ENCODE results near the gene SUPT20H. TPM values are rescaled to one million over a fixed set of nuclear protein-coding genes. Genes with fewer than 3 reads are reported as not detected.

SUPT20H gene
- total and polyA plus RNA-seq, 2 of the 4 experiments (the other 2 are of a cell fraction), result 46.6 to 55.1 TPM

- Histone ChIP-seq H3K9me3 (ENCODE audit: control insufficient read depth, insufficient read depth, low read length) (no peaks in the 10 kb centered on the region), H3K4me1 (ENCODE audit: control insufficient read depth, insufficient read depth, low read length) (no peaks in the 10 kb centered on the region), H3K9me1 (ENCODE audit: insufficient read depth, low read length) (no peaks in the 10 kb centered on the region; the same call in 1 of the 2 replicates), H3K56ac (ENCODE audit: extremely low read depth, insufficient read depth, low read length) (no peak overlapping the region), H3K14ac (replicated peaks; ENCODE audit: low read depth, low read length) (no peak overlapping the region), H4K20me1 (ENCODE audit: insufficient read depth, low read length) (no peaks in the 10 kb centered on the region), H3K9ac (ENCODE audit: low read depth, low read length) (no peak overlapping the region), H2AFZ (replicated peaks; ENCODE audit: low read length, poor library complexity) (no peak overlapping the region), H4K8ac (ENCODE audit: low read depth in 2 of 2, low read length in 2 of 2) (no peak overlapping the region), H4K5ac (ENCODE audit: low read depth, low read length) (no peak overlapping the region), H3K36me3 (ENCODE audit: control insufficient read depth, insufficient read depth, low read length) (peaks cover 52% of the 10 kb centered on the region), H2AK9ac (replicated peaks; ENCODE audit: low read depth, low read length, poor library complexity) (no peak overlapping the region), H2BK15ac (ENCODE audit: low read depth, low read length) (no peak overlapping the region), H4K91ac (ENCODE audit: insufficient read depth, low read depth, low read length) (no peak overlapping the region), H2BK120ac (ENCODE audit: low read depth, low read length) (no peak overlapping the region), H3K27ac (ENCODE audit: insufficient read depth, low read length) (no peak overlapping the region), H2BK20ac (ENCODE audit: low read depth, low read length) (no peak overlapping the region), H3K4ac (ENCODE audit: low read depth, low read length) (no peak overlapping the region), H3K23ac (ENCODE audit: low read depth, low read length) (no peak overlapping the region), H2AK5ac (ENCODE audit: low read depth, low read length) (no peak overlapping the region), H3K27me3 (ENCODE audit: control insufficient read depth, insufficient read depth, low read length) (no peaks in the 10 kb centered on the region), H3K4me2 (ENCODE audit: low read depth, low read length) (no peak overlapping the region), H3K18ac (ENCODE audit: low read depth, low read length) (no peak overlapping the region), H3K4me3 (ENCODE audit: insufficient read depth, low read depth, low read length) (no peak overlapping the region), H2BK5ac (ENCODE audit: low read depth, low read length, poor library complexity, severe bottlenecking) (no peak overlapping the region), H3K79me1 (ENCODE audit: low read depth in 1 of 2, low read length in 2 of 2) (peaks cover 8 to 12% of the 10 kb centered on the region in 2 experiments; a peak in 3 of 4 replicates)
- CTCF ChIA-PET, result no interaction called here
- dilution Hi-C loops (cut with HindIII; ENCODE audit: low sequenced_read_pairs, unreplicated experiment) (no loop called here), intact Hi-C loops (cut with micrococcal nuclease) (no loop called here), in situ Hi-C loops (cut with MboI; ENCODE audit: low sequenced_read_pairs) (loop anchor here (25.0 kb wide), 1 partner anchor 1325 kb away; no protein-coding TSS in a partner anchor)
- POLR2A ChIA-PET (ENCODE audit: unreplicated experiment), result no interaction called here
- BruUV-seq (replicated peaks), result no TSS peak
- TF ChIP-seq SMC3 (IDR thresholded peaks at IDR 0.05; ENCODE audit: low read depth, low read length) (no peak), CHD1 (IDR thresholded peaks at IDR 0.05; ENCODE audit: low read depth, low read length) (no peak), CTCF (conservative IDR thresholded peaks at IDR 0.05; ENCODE audit: low read depth, low read length) (no peak), CEBPB (IDR thresholded peaks at IDR 0.05; ENCODE audit: low read depth, low read length) (no peak), RFX5 (IDR thresholded peaks at IDR 0.05; ENCODE audit: low read depth, low read length) (no peak), POLR2A (IDR thresholded peaks at IDR 0.05; ENCODE audit: low read depth, low read length) (no peak), RCOR1 (IDR thresholded peaks at IDR 0.05; ENCODE audit: insufficient replicate concordance, low read length) (no peak), MAFK (IDR thresholded peaks at IDR 0.05; ENCODE audit: low read depth, low read length) (no peak), ELK1 (IDR thresholded peaks at IDR 0.05; ENCODE audit: borderline replicate concordance, low read depth, low read length) (no peak), RAD21 (IDR thresholded peaks at IDR 0.05; ENCODE audit: low read length) (no peak), NFE2L2 (IDR thresholded peaks at IDR 0.05; ENCODE audit: low read depth, low read length) (no peak)
- no CpG with 5 or more reads among the region's 3 CpGs for WGBS, 2 experiments (ENCODE audit: extremely low coverage in 2 of 2, insufficient read length in 1 of 2)
- DNase-seq (no peak), ATAC-seq (ENCODE audit: low read depth) (no peak)
These were observed 22.2 kb downstream of the SUPT20H start for GRCh38 chr13:37037241-37037640.

All from IMR-90 (cell line).